Caco-2 (cell line): ENCODE measurements around the gene COQ9. TPM values are rescaled to one million over a fixed set of nuclear protein-coding genes. Genes with fewer than 3 reads are reported as not detected.

Source experiments
- BruUV-seq: library from RNA; stranded (reverse); fragments of 400-500 nt; replicated peaks from 2 replicates; lab custom pipeline; 2021; lab: Mats Ljungman, UMichigan
- CTCF ChIA-PET: fragments of 300-600 bp; sonication (Branson Sonifier 250); formaldehyde crosslinking; loops from one replicate; lab custom pipeline; 2022; ENCODE audit warnings: antibody characterized with exemption; lab: Charles Lee
- POLR2A ChIA-PET: fragments of 300-600 bp; sonication (Branson Sonifier 250); formaldehyde crosslinking; loops from one replicate; lab custom pipeline; 2022; ENCODE audit warnings: antibody characterized with exemption; lab: Charles Lee
- DNase-seq, 2 experiments: peaks; one replicate each; pipeline versions ENCODE4 v3.0.0 to v3.0.0-alpha.2; 2020 to 2022
- H3K27me3 ChIP-seq: replicated peaks from 2 replicates; pipeline ENCODE4 v1.6.0; 2011; ENCODE audit warnings: low read length; ENCODE audit not compliant: control insufficient read depth, insufficient read depth
- H3K36me3 ChIP-seq: 2 replicates; pipeline ENCODE4 v1.5.1; 2011; ENCODE audit warnings: low read length; ENCODE audit not compliant: control insufficient read depth, insufficient read depth
- H3K4me1 ChIP-seq: fragments of 250-450 bp; sonication (Bioruptor Pico); 2 replicates; pipeline ENCODE4 v1.5.1; 2020; ENCODE audit warnings: mild to moderate bottlenecking
- H3K4me3 ChIP-seq: 2 replicates; pipeline ENCODE4 v1.5.1; 2011; ENCODE audit warnings: low read depth, mild to moderate bottlenecking, control low read depth, low read length
- H3K9me3 ChIP-seq: fragments of 250-450 bp; sonication (Bioruptor Pico); 2 replicates; pipeline ENCODE4 v1.5.1; 2020; ENCODE audit warnings: mild to moderate bottlenecking, moderate library complexity
- H3K27ac Mint-ChIP-seq: one replicate; pipeline ENCODE4 v1.8.0; 2022; ENCODE audit warnings: mixed read lengths; ENCODE audit not compliant: unreplicated experiment
- H3K27me3 Mint-ChIP-seq: one replicate; pipeline ENCODE4 v1.8.0; 2022; ENCODE audit warnings: mixed read lengths; ENCODE audit not compliant: insufficient read depth, unreplicated experiment
- H3K36me3 Mint-ChIP-seq: one replicate; pipeline ENCODE4 v1.8.0; 2022; ENCODE audit warnings: mild to moderate bottlenecking, mixed read lengths; ENCODE audit not compliant: insufficient read depth, unreplicated experiment
- H3K4me1 Mint-ChIP-seq: one replicate; pipeline ENCODE4 v1.8.0; 2022; ENCODE audit warnings: low read depth, mixed read lengths; ENCODE audit not compliant: unreplicated experiment
- H3K4me3 Mint-ChIP-seq: one replicate; pipeline ENCODE4 v1.8.0; 2022; ENCODE audit warnings: mild to moderate bottlenecking, moderate library complexity, mixed read lengths; ENCODE audit not compliant: unreplicated experiment
- H3K9me3 Mint-ChIP-seq: one replicate; pipeline ENCODE4 v1.8.0; 2022; ENCODE audit warnings: mixed read lengths; ENCODE audit not compliant: unreplicated experiment
- intact Hi-C: fragments of 100-400 bp; cut with micrococcal nuclease; formaldehyde crosslinking; loops from one replicate; pipeline ENCODE4 v1.10.0; 2022; ENCODE audit not compliant: unreplicated experiment
- total RNA-seq: library from RNA; stranded (reverse); gene quantifications from 2 replicates; pipeline ENCODE4 v1.2.3, GENCODE V29; 2022
- TF ChIP-seq, protein P1 (sequence below), 2 experiments: fragments of 200-600 bp in 1 of 2; IDR thresholded peaks; 1 replicate in 1 of 2; 2 replicates in 1 of 2; pipeline versions ENCODE4 v1.5.1 to v1.8.0; 2011 to 2022; ENCODE audit warnings: antibody characterized with exemption in 1 of 2, control low read depth in 1 of 2, inconsistent platforms in 1 of 2, low read depth in 1 of 2, low read length in 1 of 2, mild to moderate bottlenecking in 1 of 2, moderate library complexity in 1 of 2; ENCODE audit not compliant: insufficient read depth in 1 of 2, severe bottlenecking in 1 of 2, unreplicated experiment in 1 of 2

COQ9 gene
- total RNA-seq, 1 experiment from 2014 or later = 50.9 TPM

DNA sequence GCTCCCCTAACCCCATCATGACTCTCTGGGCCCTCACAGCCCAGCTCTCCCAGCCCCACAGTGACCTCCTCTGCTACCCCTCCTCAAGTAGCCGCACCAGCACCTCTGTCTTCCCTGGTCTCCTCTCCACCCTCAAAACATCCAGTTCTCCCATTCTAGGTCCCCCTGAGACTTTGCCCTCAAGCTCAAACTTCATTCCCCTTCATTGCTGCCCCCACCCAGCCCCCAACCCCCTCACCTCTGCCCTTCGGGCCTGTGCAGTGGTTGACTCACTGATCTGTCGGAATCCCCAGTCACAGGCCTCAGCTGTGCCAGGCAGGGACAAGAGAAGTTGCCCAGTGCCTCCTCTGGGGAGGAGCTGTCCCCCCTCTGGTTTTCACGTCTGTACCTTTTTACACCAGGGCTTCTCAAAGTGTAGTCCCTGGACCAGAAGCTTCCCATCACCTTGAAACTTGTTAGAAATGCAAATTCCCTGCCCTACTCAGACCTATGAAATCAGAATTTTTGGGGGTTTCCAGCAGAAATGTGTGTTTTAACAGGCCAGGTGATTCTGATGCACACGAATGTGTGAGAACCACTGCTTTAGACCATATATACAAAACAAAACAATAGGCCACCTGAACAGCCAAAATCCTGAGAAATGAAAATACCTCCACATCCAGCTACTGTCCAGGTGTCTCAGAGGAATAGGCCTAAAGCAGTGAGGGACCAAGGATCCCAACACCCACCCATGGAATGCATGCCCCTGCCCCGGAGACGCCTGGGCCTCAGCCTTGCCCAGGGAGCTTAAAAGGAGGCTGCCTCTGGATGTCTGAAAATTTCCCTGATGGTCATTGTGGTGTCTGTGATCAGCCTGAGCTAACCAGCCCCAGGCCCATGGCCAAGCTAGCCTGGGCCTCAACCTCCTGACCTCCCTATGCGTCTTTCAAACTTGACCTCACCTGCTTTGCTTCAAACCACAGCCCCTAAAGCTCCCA, 39.9 kb downstream of the COQ9 start:
- ChIA-PET POLR2A (interaction anchor here (1.2 to 1.6 kb wide), 2 partner anchors 25 to 41 kb away, joined by 3 to 5 read pairs; partner anchors contain the start of gene POLR2C), CTCF (interaction anchor here (0.7 to 2.8 kb wide), 3 partner anchors 10 to 32 kb away, joined by 3 to 17 read pairs (median 5); no protein-coding TSS in a partner anchor)
- intact Hi-C loops = no loop called here

DNA sequence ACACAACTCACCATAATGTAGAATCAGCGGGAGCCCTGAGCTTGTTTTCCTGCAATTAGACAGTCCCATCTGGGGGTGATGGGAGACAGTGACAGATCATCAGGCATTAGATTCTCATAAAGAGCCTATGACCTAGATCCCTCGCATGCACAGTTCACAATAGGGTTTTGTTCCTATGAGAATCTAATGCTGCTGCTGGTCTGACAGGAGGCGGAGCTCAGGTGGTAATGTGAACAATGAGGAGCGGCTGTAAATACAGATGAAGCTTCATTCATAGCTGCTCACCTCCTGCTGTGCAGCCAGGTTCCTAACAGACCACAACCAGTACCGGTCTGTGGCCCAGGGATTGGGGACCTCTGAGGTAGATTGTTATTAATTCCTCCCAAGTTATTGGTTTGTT, 42.0 kb downstream of the COQ9 start:
- Histone ChIP-seq H3K4me3 (no peak overlapping the region), H3K27me3 (no peaks in the 10 kb centered on the region), H3K4me1 (peaks cover 19% of the 10 kb centered on the region), H3K9me3 (no peaks in the 10 kb centered on the region), H3K36me3 (no peaks in the 10 kb centered on the region)
- BruUV-seq = no TSS peak
- Mint-ChIP-seq H3K27ac (no peak overlapping the region), H3K4me3 (no peak overlapping the region), H3K9me3 (no peaks in the 10 kb centered on the region), H3K4me1 (peaks cover 27% of the 10 kb centered on the region), H3K36me3 (peaks cover 6% of the 10 kb centered on the region), H3K27me3 (no peaks in the 10 kb centered on the region)
- ChIA-PET CTCF (no interaction called here), POLR2A (no interaction called here)
- DNase-seq = peak in 1 of 2 experiments; percentile 27
- intact Hi-C loops = no loop called here
- TF ChIP-seq, protein P1, sequence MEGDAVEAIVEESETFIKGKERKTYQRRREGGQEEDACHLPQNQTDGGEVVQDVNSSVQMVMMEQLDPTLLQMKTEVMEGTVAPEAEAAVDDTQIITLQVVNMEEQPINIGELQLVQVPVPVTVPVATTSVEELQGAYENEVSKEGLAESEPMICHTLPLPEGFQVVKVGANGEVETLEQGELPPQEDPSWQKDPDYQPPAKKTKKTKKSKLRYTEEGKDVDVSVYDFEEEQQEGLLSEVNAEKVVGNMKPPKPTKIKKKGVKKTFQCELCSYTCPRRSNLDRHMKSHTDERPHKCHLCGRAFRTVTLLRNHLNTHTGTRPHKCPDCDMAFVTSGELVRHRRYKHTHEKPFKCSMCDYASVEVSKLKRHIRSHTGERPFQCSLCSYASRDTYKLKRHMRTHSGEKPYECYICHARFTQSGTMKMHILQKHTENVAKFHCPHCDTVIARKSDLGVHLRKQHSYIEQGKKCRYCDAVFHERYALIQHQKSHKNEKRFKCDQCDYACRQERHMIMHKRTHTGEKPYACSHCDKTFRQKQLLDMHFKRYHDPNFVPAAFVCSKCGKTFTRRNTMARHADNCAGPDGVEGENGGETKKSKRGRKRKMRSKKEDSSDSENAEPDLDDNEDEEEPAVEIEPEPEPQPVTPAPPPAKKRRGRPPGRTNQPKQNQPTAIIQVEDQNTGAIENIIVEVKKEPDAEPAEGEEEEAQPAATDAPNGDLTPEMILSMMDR (IDR thresholded peaks at IDR 0.05; ENCODE audit: insufficient read depth in 1 of 2, low read depth in 1 of 2, low read length in 1 of 2, severe bottlenecking in 1 of 2, unreplicated experiment in 1 of 2) = no peak

More for the DNA sequence above, 39.9 kb downstream of the COQ9 start:
- H3K27ac Mint-ChIP-seq = peak overlapping the region; percentile 52
- H3K4me3 ChIP-seq = peak overlapping the region; percentile 67
- H3K9me3 Mint-ChIP-seq = no peaks in the 10 kb centered on the region
- H3K36me3 ChIP-seq = no peaks in the 10 kb centered on the region
- no peaks in the 10 kb centered on the region for H3K27me3 Mint-ChIP-seq
- peaks cover 26% of the 10 kb centered on the region for H3K4me1 ChIP-seq
- no peaks in the 10 kb centered on the region for H3K27me3 ChIP-seq
- TF ChIP-seq, protein P1 (IDR thresholded peaks at IDR 0.05; ENCODE audit: insufficient read depth in 1 of 2, low read depth in 1 of 2, low read length in 1 of 2, severe bottlenecking in 1 of 2, unreplicated experiment in 1 of 2) = no peak
- H3K36me3 Mint-ChIP-seq = peaks cover 6% of the 10 kb centered on the region
- no peaks in the 10 kb centered on the region for H3K9me3 ChIP-seq
- no TSS peak for BruUV-seq
- DNase-seq = peak in 1 of 2 experiments; percentile 29
- peak overlapping the region; percentile 95 for H3K4me3 Mint-ChIP-seq
- H3K4me1 Mint-ChIP-seq = peaks cover 27% of the 10 kb centered on the region

DNA sequence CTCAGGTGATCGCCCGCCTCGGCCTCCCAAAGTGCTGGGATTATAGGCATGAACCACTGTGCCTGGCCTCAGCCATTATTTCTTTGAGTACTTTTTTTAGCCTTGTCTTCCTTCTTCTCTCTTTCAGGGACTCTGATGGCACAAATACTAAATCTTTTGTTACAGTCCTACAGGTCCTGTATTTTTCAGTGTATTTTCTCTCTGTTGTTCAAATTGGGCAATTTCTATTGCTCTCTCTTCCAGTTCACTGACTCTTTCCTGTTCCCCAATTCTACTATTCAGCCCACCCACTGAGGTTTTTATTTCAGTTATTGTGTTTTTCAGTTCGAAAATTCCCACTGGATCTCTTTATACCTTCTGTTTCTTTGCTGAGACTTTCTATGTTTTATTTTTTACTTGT, 46.5 kb downstream of the COQ9 start:
- H3K4me3 ChIP-seq = no peak overlapping the region
- ChIA-PET CTCF (interaction anchor here (0.5 kb wide), 1 partner anchor 191 kb away, joined by 5 read pairs; no protein-coding TSS in a partner anchor), POLR2A (no interaction called here)
- intact Hi-C loops = no loop called here
- DNase-seq = no peak
- H3K4me3 Mint-ChIP-seq = no peak overlapping the region
- BruUV-seq = no TSS peak
- H3K9me3 ChIP-seq = no peaks in the 10 kb centered on the region
- H3K27me3 ChIP-seq = no peaks in the 10 kb centered on the region
- H3K36me3 ChIP-seq = no peaks in the 10 kb centered on the region
- no peaks in the 10 kb centered on the region for H3K27me3 Mint-ChIP-seq
- H3K36me3 Mint-ChIP-seq = no peaks in the 10 kb centered on the region
- no peaks in the 10 kb centered on the region for H3K4me1 Mint-ChIP-seq
- H3K27ac Mint-ChIP-seq = no peak overlapping the region
- H3K4me1 ChIP-seq = no peaks in the 10 kb centered on the region
- TF ChIP-seq, protein P1 (IDR thresholded peaks at IDR 0.05; ENCODE audit: insufficient read depth in 1 of 2, low read depth in 1 of 2, low read length in 1 of 2, severe bottlenecking in 1 of 2, unreplicated experiment in 1 of 2) = no peak
- no peaks in the 10 kb centered on the region for H3K9me3 Mint-ChIP-seq
